ENCODE measurements around the gene IDH3B. TPM values are rescaled to one million over a fixed set of nuclear protein-coding genes. Genes with fewer than 3 reads are reported as not detected.
A peak's percentile ranks its signal among the peaks of the same experiment; 100 is the strongest.

The IDH3B gene
- total and polyA plus RNA-seq, 8 donors = 27.3 to 83.3 (median 34.8) TPM

DNA sequence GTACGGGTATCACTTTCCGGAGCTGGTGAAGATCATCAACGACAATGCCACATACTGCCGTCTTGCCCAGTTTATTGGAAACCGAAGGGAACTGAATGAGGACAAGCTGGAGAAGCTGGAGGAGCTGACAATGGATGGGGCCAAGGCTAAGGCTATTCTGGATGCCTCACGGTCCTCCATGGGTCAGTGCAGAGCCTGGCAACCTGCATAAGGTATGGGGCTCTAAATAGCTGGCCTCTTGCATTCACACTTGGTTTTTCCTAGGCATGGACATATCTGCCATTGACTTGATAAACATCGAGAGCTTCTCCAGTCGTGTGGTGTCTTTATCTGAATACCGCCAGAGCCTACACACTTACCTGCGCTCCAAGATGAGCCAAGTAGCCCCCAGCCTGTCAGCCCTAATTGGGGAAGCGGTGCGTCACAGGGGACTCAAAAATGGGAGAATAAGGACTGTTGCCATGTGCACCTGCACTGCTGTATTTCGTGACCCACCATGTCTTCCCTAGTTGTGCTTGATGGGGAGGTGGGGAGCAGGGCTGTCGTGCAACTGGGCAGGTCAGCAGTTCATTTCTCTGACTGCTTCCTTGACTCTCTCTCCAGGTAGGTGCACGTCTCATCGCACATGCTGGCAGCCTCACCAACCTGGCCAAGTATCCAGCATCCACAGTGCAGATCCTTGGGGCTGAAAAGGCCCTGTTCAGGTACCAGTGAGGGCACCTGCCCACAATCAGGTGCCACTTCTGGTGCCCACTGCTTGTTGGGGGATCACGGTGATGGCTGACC, 8.5 kb downstream of the IDH3B start:
- ATAC-seq = no peak
- WGBS, 2 donors = 91 to 94% methylated on average over 17 of the region's 17 CpGs
- H3K36me3 ChIP-seq = peaks cover 7 to 59% (median 21%) of the 10 kb centered on the region in 3 donors
- no peak overlapping the region for H3K4me3 ChIP-seq
- no peaks in the 10 kb centered on the region for H3K27me3 ChIP-seq
- peaks cover 5 to 16% (median 7%) of the 10 kb centered on the region in 3 donors for H3K4me1 ChIP-seq
- no peak for FAIRE-seq
- TF ChIP-seq CTCF (IDR thresholded peaks at IDR 0.05) = no peak
- no peaks in the 10 kb centered on the region for H3K9me3 ChIP-seq
- intact Hi-C loops (cut with DNase I) = no loop called here
- no peak overlapping the region for H3K27ac ChIP-seq
- no peak for DNase-seq

DNA sequence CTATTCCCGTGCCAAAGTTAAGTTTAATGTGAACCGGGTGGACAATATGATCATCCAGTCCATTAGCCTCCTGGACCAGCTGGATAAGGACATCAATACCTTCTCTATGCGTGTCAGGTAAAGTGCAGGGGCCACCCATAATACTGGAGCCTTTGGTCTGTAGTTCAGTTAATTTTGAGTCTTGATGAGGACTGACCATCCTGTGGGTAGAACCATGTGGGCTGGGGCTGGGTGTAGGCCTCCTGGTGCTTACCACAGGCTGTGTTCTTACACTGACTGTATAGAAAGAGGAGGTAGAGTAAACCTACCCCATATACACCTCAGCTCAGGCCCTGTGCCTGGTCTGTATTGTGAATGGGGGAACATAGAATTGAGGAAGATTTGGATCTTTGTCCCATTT, 9.2 kb downstream of the IDH3B start:
- 88 to 95% methylated on average over 3 of the region's 3 CpGs for WGBS, 2 donors
- DNase-seq = no peak

DNA sequence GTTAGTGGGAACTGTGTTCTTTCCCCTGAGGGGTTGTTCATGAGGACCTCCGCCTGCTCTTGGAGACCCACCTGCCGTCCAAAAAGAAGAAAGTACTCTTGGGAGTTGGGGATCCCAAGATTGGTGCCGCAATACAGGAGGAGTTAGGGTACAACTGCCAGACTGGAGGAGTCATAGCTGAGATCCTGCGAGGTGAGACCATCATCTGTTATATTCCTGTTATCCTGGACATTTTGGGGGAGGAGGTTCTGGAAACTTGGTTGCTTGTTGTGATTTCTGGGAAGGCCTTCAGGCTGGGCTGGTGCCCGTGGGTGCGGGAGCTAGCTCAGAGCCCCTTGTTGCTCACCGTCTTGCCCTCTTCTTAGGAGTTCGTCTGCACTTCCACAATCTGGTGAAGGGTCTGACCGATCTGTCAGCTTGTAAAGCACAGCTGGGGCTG, 9.6 kb downstream of the IDH3B start:
- intact Hi-C loops (cut with DNase I) = no loop called here

More for the DNA sequence above, 9.2 kb downstream of the IDH3B start:
- no peaks in the 10 kb centered on the region for H3K27me3 ChIP-seq
- H3K9me3 ChIP-seq = no peaks in the 10 kb centered on the region
- FAIRE-seq (no peak), ATAC-seq (no peak)
- H3K36me3 ChIP-seq = peaks cover 7 to 53% (median 21%) of the 10 kb centered on the region in 3 donors
- no peak for TF ChIP-seq CTCF (IDR thresholded peaks at IDR 0.05)
- intact Hi-C loops (cut with DNase I) = no loop called here
- H3K4me3 ChIP-seq = no peak overlapping the region
- no peak overlapping the region for H3K27ac ChIP-seq
- peaks cover 5 to 16% (median 7%) of the 10 kb centered on the region in 3 donors for H3K4me1 ChIP-seq

GRCh38 chr20:2653556-2654383, 10.2 kb downstream of the IDH3B start:
- H3K9me3 ChIP-seq = no peaks in the 10 kb centered on the region
- peak overlapping the region in 1 of 4 donors; percentile 80 for H3K27ac ChIP-seq
- peaks cover 5 to 16% (median 7%) of the 10 kb centered on the region in 3 donors for H3K4me1 ChIP-seq
- H3K36me3 ChIP-seq = peaks cover 7 to 43% (median 21%) of the 10 kb centered on the region in 3 donors
- H3K4me3 ChIP-seq = peak overlapping the region; percentile 91 to 98 (median 96)
- intact Hi-C loops (cut with DNase I) = no loop called here
- no peak for TF ChIP-seq CTCF (IDR thresholded peaks at IDR 0.05)
- no peaks in the 10 kb centered on the region for H3K27me3 ChIP-seq
- FAIRE-seq = no peak
- ATAC-seq = no peak
- WGBS, 2 donors = 31 to 33% methylated on average over 24 of the region's 24 CpGs
- no peak for DNase-seq

More for the DNA sequence above, 9.6 kb downstream of the IDH3B start:
- no peak for TF ChIP-seq CTCF (IDR thresholded peaks at IDR 0.05)
- peaks cover 7 to 48% (median 21%) of the 10 kb centered on the region in 3 donors for H3K36me3 ChIP-seq
- WGBS, 2 donors = 84 to 90% methylated on average over 9 of the region's 9 CpGs
- ATAC-seq (no peak), DNase-seq (no peak), FAIRE-seq (no peak)
- H3K4me1 ChIP-seq = peaks cover 5 to 16% (median 7%) of the 10 kb centered on the region in 3 donors
- H3K4me3 ChIP-seq = peak overlapping the region in 1 of 4 donors; percentile 98
- H3K9me3 ChIP-seq = no peaks in the 10 kb centered on the region
- H3K27me3 ChIP-seq = no peaks in the 10 kb centered on the region
- no peak overlapping the region for H3K27ac ChIP-seq
